Neuronal stem cell (in vitro differentiated cells): Measurements from ENCODE around the gene SLC6A19.

Experiments used
- DNase-seq: peaks from one replicate; pipeline ENCODE4 v3.0.0-alpha.2; 2013; ENCODE audit warnings: low spot score
- H2AFZ ChIP-seq: one replicate; pipeline ENCODE4 v1.6.1; 2013; ENCODE audit warnings: mild to moderate bottlenecking, low read length, inconsistent platforms
- H2AK5ac ChIP-seq: 2 replicates; pipeline ENCODE4 v1.6.1; 2013; ENCODE audit warnings: low read depth, mild to moderate bottlenecking, inconsistent platforms, low read length, moderate library complexity, mixed read lengths
- H2BK120ac ChIP-seq: 2 replicates; pipeline ENCODE4 v1.6.1; 2013; ENCODE audit warnings: low read depth, mild to moderate bottlenecking, inconsistent platforms, low read length, moderate library complexity, mixed read lengths
- H2BK12ac ChIP-seq: one replicate; pipeline ENCODE4 v1.6.1; 2013; ENCODE audit warnings: low read length, inconsistent platforms
- H2BK15ac ChIP-seq: 2 replicates; pipeline ENCODE4 v1.6.1; 2013; ENCODE audit warnings: mild to moderate bottlenecking, low read length, inconsistent platforms, mixed read lengths
- H2BK5ac ChIP-seq: one replicate; pipeline ENCODE4 v1.6.1; 2013; ENCODE audit warnings: inconsistent platforms, mild to moderate bottlenecking, low read length, moderate library complexity
- H3K14ac ChIP-seq: one replicate; pipeline ENCODE4 v1.6.1; 2013; ENCODE audit warnings: low read length, inconsistent platforms
- H3K18ac ChIP-seq: 2 replicates; pipeline ENCODE4 v1.6.1; 2013; ENCODE audit warnings: low read length, inconsistent platforms
- H3K23ac ChIP-seq: 2 replicates; pipeline ENCODE4 v1.6.1; 2013; ENCODE audit warnings: low read depth, mild to moderate bottlenecking, mixed read lengths, low read length, inconsistent platforms; ENCODE audit not compliant: poor library complexity
- H3K27ac ChIP-seq: replicated peaks from 3 replicates; pipeline ENCODE4 v1.5.1; 2013; ENCODE audit warnings: low read length, inconsistent platforms
- H3K27me3 ChIP-seq, 3 experiments: 2 replicates each; pipeline ENCODE4 v1.6.1; 2013; ENCODE audit warnings: low read length in 3 of 3, mild to moderate bottlenecking in 2 of 3, inconsistent platforms in 1 of 3, low read depth in 1 of 3, mixed read lengths in 1 of 3, moderate library complexity in 1 of 3; ENCODE audit not compliant: control insufficient read depth in 3 of 3, insufficient read depth in 3 of 3
- H3K36me3 ChIP-seq, 2 donors: replicated peaks in 1 of 2; 2 replicates each; pipeline ENCODE4 v1.6.1; 2013; ENCODE audit warnings: low read length in 2 of 2; ENCODE audit not compliant: control insufficient read depth in 2 of 2, insufficient read depth in 2 of 2
- H3K4ac ChIP-seq: 2 replicates; pipeline ENCODE4 v1.6.1; 2013; ENCODE audit warnings: inconsistent platforms, mild to moderate bottlenecking, low read length, moderate library complexity
- H3K4me1 ChIP-seq, 2 donors: 1 replicate in 1 of 2; 2 replicates in 1 of 2; pipeline ENCODE4 v1.6.1; 2013; ENCODE audit warnings: low read length in 2 of 2, low read depth in 1 of 2; ENCODE audit not compliant: control insufficient read depth in 2 of 2, insufficient read depth in 1 of 2
- H3K4me2 ChIP-seq: one replicate; pipeline ENCODE4 v1.6.1; 2013; ENCODE audit warnings: mild to moderate bottlenecking, low read length, inconsistent platforms; ENCODE audit not compliant: insufficient read depth, poor library complexity, severe bottlenecking
- H3K4me3 ChIP-seq, 2 donors: 2 replicates each; pipeline ENCODE4 v1.5.1; 2013; ENCODE audit warnings: low read length in 2 of 2, mild to moderate bottlenecking in 2 of 2, inconsistent platforms in 1 of 2, moderate library complexity in 1 of 2
- H3K79me1 ChIP-seq: one replicate; pipeline ENCODE4 v1.6.1; 2013; ENCODE audit warnings: low read depth, mild to moderate bottlenecking, inconsistent platforms, low read length, moderate library complexity
- H3K9ac ChIP-seq: one replicate; pipeline ENCODE4 v1.6.1; 2013; ENCODE audit warnings: mild to moderate bottlenecking, low read depth, low read length, inconsistent platforms; ENCODE audit not compliant: poor library complexity
- H3K9me3 ChIP-seq, 2 donors: replicated peaks in 1 of 2; 2 replicates each; pipeline versions ENCODE3 to v1.6.1; 2013; ENCODE audit warnings: low read length in 2 of 2, mild to moderate bottlenecking in 2 of 2, inconsistent platforms in 1 of 2, low read depth in 1 of 2, mixed read lengths in 1 of 2, moderate library complexity in 1 of 2; ENCODE audit not compliant: control insufficient read depth in 2 of 2, insufficient read depth in 1 of 2
- H4K8ac ChIP-seq: one replicate; pipeline ENCODE4 v1.6.1; 2013; ENCODE audit warnings: low read depth, mild to moderate bottlenecking, inconsistent platforms, low read length, moderate library complexity
- H4K91ac ChIP-seq: one replicate; pipeline ENCODE4 v1.6.1; 2013; ENCODE audit warnings: low read length, low read depth, mild to moderate bottlenecking, inconsistent platforms; ENCODE audit not compliant: poor library complexity
- WGBS, 2 donors: extraction: QIAGEN DNeasy Blood & Tissue Kit; methylation state at CpG; one replicate each; pipeline ENCODE4 v1.1.7; 2013; ENCODE audit warnings: missing lambda C conversion rate in 2 of 2, mixed read lengths in 1 of 2; ENCODE audit not compliant: insufficient read length in 2 of 2, insufficient replicate concordance in 1 of 2; ENCODE audit errors: extremely low coverage in 2 of 2; 5-methylcytosine and 5-hydroxymethylcytosine counted together

SLC6A19 gene

GRCh38 chr5:1209896-1210776, 8.7 kb downstream of the SLC6A19 start:
- H3K4me2 ChIP-seq, result no peak overlapping the region
- no peaks in the 10 kb centered on the region for H3K36me3 ChIP-seq
- no peak overlapping the region for H4K91ac ChIP-seq
- no peak overlapping the region for H3K23ac ChIP-seq
- no peak overlapping the region for H4K8ac ChIP-seq
- no peak overlapping the region for H3K4ac ChIP-seq
- H2BK15ac ChIP-seq, result no peak overlapping the region
- H3K4me3 ChIP-seq, result peak overlapping the region in 1 of 2 donors; percentile 51
- peak overlapping the region; percentile 91 for H3K14ac ChIP-seq
- H2AK5ac ChIP-seq, result peak overlapping the region; percentile 24
- no peak overlapping the region for H3K9ac ChIP-seq
- H3K79me1 ChIP-seq, result no peaks in the 10 kb centered on the region
- H3K27me3 ChIP-seq, result peaks cover 0 to 46% (median 2%) of the 10 kb centered on the region in 3 experiments
- no CpG with 5 or more reads among the region's 21 CpGs for WGBS, 2 donors
- no peak overlapping the region for H2AFZ ChIP-seq
- peak overlapping the region; percentile 83 for H3K18ac ChIP-seq
- H2BK120ac ChIP-seq, result no peak overlapping the region
- H3K4me1 ChIP-seq, result no peaks in the 10 kb centered on the region
- peaks cover 0 to 4% of the 10 kb centered on the region in 2 donors for H3K9me3 ChIP-seq
- H3K27ac ChIP-seq, result no peak overlapping the region
- no peak overlapping the region for H2BK5ac ChIP-seq
- H2BK12ac ChIP-seq, result no peak overlapping the region
- no peak for DNase-seq

- DNase-seq, result no peak
- H2BK12ac ChIP-seq, result peak overlapping the region; percentile 22
- WGBS, 2 donors, result no CpG with 5 or more reads among the region's 21 CpGs
- no peak overlapping the region for H4K91ac ChIP-seq
- peaks cover 0 to 7% of the 10 kb centered on the region in 2 donors for H3K9me3 ChIP-seq
- no peaks in the 10 kb centered on the region for H3K36me3 ChIP-seq
- no peak overlapping the region for H2BK5ac ChIP-seq
- H2BK120ac ChIP-seq, result no peak overlapping the region
- no peak overlapping the region for H2AFZ ChIP-seq
- peak overlapping the region; percentile 71 for H3K14ac ChIP-seq
- no peak overlapping the region for H4K8ac ChIP-seq
- no peaks in the 10 kb centered on the region for H3K79me1 ChIP-seq
- no peak overlapping the region for H3K9ac ChIP-seq
- H3K18ac ChIP-seq, result peak overlapping the region; percentile 57
- H3K4me1 ChIP-seq, result no peaks in the 10 kb centered on the region
- H3K23ac ChIP-seq, result peak overlapping the region; percentile 43
- H3K4me2 ChIP-seq, result no peak overlapping the region
- H3K4me3 ChIP-seq, result no peak overlapping the region
- H2AK5ac ChIP-seq, result peak overlapping the region; percentile 37
- H2BK15ac ChIP-seq, result no peak overlapping the region
- H3K27ac ChIP-seq, result no peak overlapping the region
- peaks cover 0 to 39% (median 2%) of the 10 kb centered on the region in 3 experiments for H3K27me3 ChIP-seq
- no peak overlapping the region for H3K4ac ChIP-seq
Observed at GRCh38 chr5:1210832-1211251, 9.4 kb downstream of the SLC6A19 start.

- no peak overlapping the region for H2BK15ac ChIP-seq
Observed at GRCh38 chr5:1211701-1212100, 10.3 kb downstream of the SLC6A19 start.

GRCh38 chr5:1212271-1212670, 10.9 kb downstream of the SLC6A19 start:
- Histone ChIP-seq H3K9me3 (peaks cover 0 to 7% of the 10 kb centered on the region in 2 donors), H2BK15ac (no peak overlapping the region), H3K4me1 (no peaks in the 10 kb centered on the region), H3K14ac (peak overlapping the region; percentile 98), H2BK120ac (no peak overlapping the region), H3K27ac (no peak overlapping the region), H3K9ac (no peak overlapping the region), H3K4ac (no peak overlapping the region), H2BK5ac (peak overlapping the region; percentile 69), H4K8ac (no peak overlapping the region), H3K36me3 (no peaks in the 10 kb centered on the region), H3K27me3 (peaks cover 0 to 26% (median 2%) of the 10 kb centered on the region in 3 experiments), H2AFZ (no peak overlapping the region), H4K91ac (no peak overlapping the region), H3K18ac (peak overlapping the region; percentile 52), H3K23ac (peak overlapping the region; percentile 50), H3K4me2 (no peak overlapping the region), H3K79me1 (no peaks in the 10 kb centered on the region), H3K4me3 (peak overlapping the region in 1 of 2 donors; percentile 65), H2BK12ac (no peak overlapping the region), H2AK5ac (no peak overlapping the region)
- no peak for DNase-seq
- no CpG with 5 or more reads among the region's 20 CpGs for WGBS, 2 donors

More at GRCh38 chr5:1211701-1212100, 10.3 kb downstream of the SLC6A19 start:
- H3K14ac ChIP-seq, result peak overlapping the region; percentile 98
- no peak for DNase-seq
- no peak overlapping the region for H3K4me2 ChIP-seq
- H2AFZ ChIP-seq, result no peak overlapping the region
- H3K27me3 ChIP-seq, result peaks cover 0 to 32% (median 2%) of the 10 kb centered on the region in 3 experiments
- peaks cover 0 to 7% of the 10 kb centered on the region in 2 donors for H3K9me3 ChIP-seq
- H3K9ac ChIP-seq, result peak overlapping the region; percentile 64
- peak overlapping the region; percentile 94 for H2BK12ac ChIP-seq
- no peak overlapping the region for H3K27ac ChIP-seq
- H3K18ac ChIP-seq, result peak overlapping the region; percentile 87
- no peaks in the 10 kb centered on the region for H3K79me1 ChIP-seq
- no peak overlapping the region for H3K4ac ChIP-seq
- H2BK120ac ChIP-seq, result no peak overlapping the region
- no peak overlapping the region for H2AK5ac ChIP-seq
- peak overlapping the region; percentile 50 for H3K23ac ChIP-seq
- no peak overlapping the region for H4K91ac ChIP-seq
- H2BK5ac ChIP-seq, result peak overlapping the region; percentile 69
- H3K4me1 ChIP-seq, result no peaks in the 10 kb centered on the region
- H4K8ac ChIP-seq, result peak overlapping the region; percentile 83
- peak overlapping the region in 1 of 2 donors; percentile 65 for H3K4me3 ChIP-seq
- no peaks in the 10 kb centered on the region for H3K36me3 ChIP-seq
- WGBS, 2 donors, result no CpG with 5 or more reads among the region's 9 CpGs
